GM12878 (cell line): ENCODE measurements around the gene KRT80. TPM values are rescaled to one million over a fixed set of nuclear protein-coding genes. Genes with fewer than 3 reads are reported as not detected.

Experiments
- ATAC-seq: fragments of 200-7000 bp; cut with Tn5 transposase; 3 replicates; pipeline ENCODE4 v1.9.1; 2020; ENCODE audit warnings: mild to moderate bottlenecking, moderate library complexity
- BruUV-seq: library from RNA; stranded (reverse); fragments of 400-500 nt; replicated peaks from 2 replicates; lab custom pipeline; 2021; lab: Mats Ljungman, UMichigan
- CTCF ChIA-PET: fragments of 300-600 bp; sonication (Branson Sonifier 250); formaldehyde crosslinking; extraction: SDS; loops from one replicate; lab custom pipeline; 2021; ENCODE audit warnings: inconsistent platforms; lab: Yijun Ruan, JAX
- POLR2A ChIA-PET: fragments of 350-600 bp; formaldehyde crosslinking; extraction: SDS; loops from one replicate; lab custom pipeline; 2021; ENCODE audit warnings: inconsistent platforms; lab: Charles Lee
- RAD21 ChIA-PET: fragments of 300-600 bp; sonication (Branson Sonifier 250); formaldehyde crosslinking; loops from one replicate; lab custom pipeline; 2023; ENCODE audit warnings: antibody characterized with exemption; ENCODE audit not compliant: unreplicated experiment; lab: Charles Lee
- SMC1A ChIA-PET: fragments of 300-600 bp; sonication (Branson Sonifier 250); formaldehyde crosslinking; loops from one replicate; lab custom pipeline; 2023; ENCODE audit not compliant: unreplicated experiment, uncharacterized antibody; lab: Charles Lee
- DNase-seq: peaks from one replicate; pipeline ENCODE4 v3.0.0-alpha.2; 2011; ENCODE audit warnings: low read depth, low spot score
- FAIRE-seq: peaks from 3 replicates; lab custom pipeline; 2011; peaks lifted over from hg19 to GRCh38; lab: Jason Lieb, UNC
- H2AFZ ChIP-seq: 2 replicates; pipeline ENCODE4 v1.6.0; 2011; ENCODE audit warnings: low read depth, low read length, control low read depth; ENCODE audit not compliant: control insufficient read depth
- H3K27ac ChIP-seq: 2 replicates; pipeline ENCODE4 v1.5.1; 2011; ENCODE audit warnings: control low read depth; ENCODE audit not compliant: control insufficient read depth, insufficient read depth
- H3K27me3 ChIP-seq, 2 experiments: replicated peaks in 1 of 2; 2 replicates each; pipeline versions ENCODE4 v1.6.0 to v1.6.1; 2011; ENCODE audit warnings: low read length in 1 of 2; ENCODE audit not compliant: control insufficient read depth in 2 of 2, insufficient read depth in 2 of 2
- H3K36me3 ChIP-seq, 2 experiments: 2 replicates each; pipeline ENCODE4 v1.5.1; 2011; ENCODE audit warnings: low read length in 1 of 2; ENCODE audit not compliant: control insufficient read depth in 2 of 2, insufficient read depth in 2 of 2
- H3K4me1 ChIP-seq: 2 replicates; pipeline ENCODE4 v1.6.1; 2011; ENCODE audit warnings: mild to moderate bottlenecking, low read length, moderate library complexity, mixed read lengths; ENCODE audit not compliant: control insufficient read depth, insufficient read depth
- H3K4me2 ChIP-seq: 2 replicates; pipeline ENCODE4 v1.6.0; 2011; ENCODE audit warnings: control low read depth; ENCODE audit not compliant: control insufficient read depth, insufficient read depth
- H3K4me3 ChIP-seq: fragments of 200-600 bp; sonication (generic); 2 replicates; pipeline ENCODE4 v1.5.1; 2016
- H3K79me2 ChIP-seq: 2 replicates; pipeline ENCODE4 v1.6.0; 2011; ENCODE audit warnings: low read length; ENCODE audit not compliant: control insufficient read depth, insufficient read depth
- H3K9ac ChIP-seq: 2 replicates; pipeline ENCODE4 v1.8.0; 2011; ENCODE audit warnings: low read length, control low read depth, mixed read lengths; ENCODE audit not compliant: control insufficient read depth, insufficient read depth
- H3K9me3 ChIP-seq: replicated peaks from 3 replicates; pipeline ENCODE4 v1.5.1; 2011; ENCODE audit warnings: mild to moderate bottlenecking, low read length; ENCODE audit not compliant: control insufficient read depth, insufficient read depth
- H4K20me1 ChIP-seq: 2 replicates; pipeline ENCODE4 v1.6.0; 2011; ENCODE audit not compliant: control insufficient read depth, insufficient read depth
- BACH1 ChIP-seq: fragments of 450-650 bp; IDR thresholded peaks from 2 replicates; pipeline ENCODE4 v1.6.1; 2017; ENCODE audit warnings: mild to moderate bottlenecking, borderline replicate concordance
- DPF2 ChIP-seq: fragments of 450-650 bp; IDR thresholded peaks from 2 replicates; pipeline ENCODE4 v1.6.1; 2017; ENCODE audit warnings: mild to moderate bottlenecking
- WGBS: methylation state at CpG from one replicate; pipeline ENCODE4 v1.1.6; 2016; ENCODE audit warnings: low lambda C conversion rate; ENCODE audit not compliant: insufficient replicate concordance, insufficient coverage; ENCODE audit errors: missing lambda C conversion rate; 5-methylcytosine and 5-hydroxymethylcytosine counted together
- in situ Hi-C: fragments of 300-500 bp; cut with MboI; formaldehyde crosslinking; loops from 9 replicates; pipeline ENCODE4 v1.14.3; 2018; ENCODE audit warnings: mixed read lengths
- intact Hi-C: fragments of 100-400 bp; cut with micrococcal nuclease; formaldehyde crosslinking; loops from one replicate; pipeline ENCODE4 v1.14.2; 2022; ENCODE audit not compliant: unreplicated experiment
- polyA plus RNA-seq, 11 experiments: library from polyadenylated mRNA; depleted of rRNA in 4 of 11; unstranded in 6 of 11; stranded (reverse) in 5 of 11; fragments of >200 nt; fragmentation: Nextera tagmentation in 4 of 11; fragmentation: Illumina TruSeq in 1 of 11; extraction: Ambion mirVana in 4 of 11; extraction: Trizol in 1 of 11; gene quantifications; 1 replicate in 1 of 11; 2 replicates in 10 of 11; pipeline versions ENCODE4 v1.2.1 to v1.2.3, GENCODE V29; 2011 to 2016; ENCODE audit warnings: inconsistent platforms in 2 of 11, missing spikeins in 2 of 11, low read depth in 1 of 11
- total RNA-seq, 4 experiments: library from RNA; depleted of rRNA in 3 of 4; stranded (reverse); fragments of >200 nt in 3 of 4; fragmentation: Illumina TruSeq in 1 of 4; extraction: Trizol in 1 of 4; gene quantifications; 2 replicates each; pipeline versions ENCODE4 v1.2.1 to v1.2.3, GENCODE V29; 2013 to 2021
- TF ChIP-seq, protein P1 (sequence below): fragments of 450-650 bp; IDR thresholded peaks from 2 replicates; pipeline ENCODE4 v1.6.1; 2017; ENCODE audit warnings: mild to moderate bottlenecking, moderate library complexity

Gene KRT80
- total and polyA plus RNA-seq, 10 of the 15 experiments (the other 5 are each of a cell fraction or from before 2014, with no cell fraction given): 0.01 TPM; not detected in 9

DNA sequence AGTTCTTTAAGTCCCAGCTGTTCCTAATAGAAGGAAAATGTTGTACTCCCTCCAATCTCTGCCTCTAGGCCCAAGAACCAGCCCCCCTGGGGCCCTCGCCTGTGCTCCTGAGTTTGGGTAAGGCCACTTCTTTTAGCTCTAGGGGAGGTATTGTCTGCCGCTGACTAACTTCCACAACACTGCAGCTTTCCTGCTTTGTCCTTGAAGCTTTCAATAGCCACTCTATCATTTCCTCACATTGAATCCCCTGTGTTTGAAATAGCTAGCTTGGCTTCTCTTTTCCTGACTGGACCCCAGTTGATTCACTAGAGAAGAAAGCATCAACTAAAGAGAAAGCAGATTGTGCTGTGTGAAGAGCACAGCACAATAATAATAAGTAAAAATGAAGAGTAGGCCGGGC, 28.8 kb downstream of the KRT80 start:
- FAIRE-seq (no peak), ATAC-seq (no peak)
- H3K4me1 ChIP-seq: peaks cover under 1% of the 10 kb centered on the region
- H3K27me3 ChIP-seq: no peaks in the 10 kb centered on the region
- RAD21 ChIA-PET: interaction anchor here (0.8 kb wide), 1 partner anchor 82 kb away, joined by 3 read pairs; no protein-coding TSS in a partner anchor
- no TSS peak for BruUV-seq
- H3K4me2 ChIP-seq: no peak overlapping the region
- TF ChIP-seq DPF2: no peak
- TF ChIP-seq, protein P1, sequence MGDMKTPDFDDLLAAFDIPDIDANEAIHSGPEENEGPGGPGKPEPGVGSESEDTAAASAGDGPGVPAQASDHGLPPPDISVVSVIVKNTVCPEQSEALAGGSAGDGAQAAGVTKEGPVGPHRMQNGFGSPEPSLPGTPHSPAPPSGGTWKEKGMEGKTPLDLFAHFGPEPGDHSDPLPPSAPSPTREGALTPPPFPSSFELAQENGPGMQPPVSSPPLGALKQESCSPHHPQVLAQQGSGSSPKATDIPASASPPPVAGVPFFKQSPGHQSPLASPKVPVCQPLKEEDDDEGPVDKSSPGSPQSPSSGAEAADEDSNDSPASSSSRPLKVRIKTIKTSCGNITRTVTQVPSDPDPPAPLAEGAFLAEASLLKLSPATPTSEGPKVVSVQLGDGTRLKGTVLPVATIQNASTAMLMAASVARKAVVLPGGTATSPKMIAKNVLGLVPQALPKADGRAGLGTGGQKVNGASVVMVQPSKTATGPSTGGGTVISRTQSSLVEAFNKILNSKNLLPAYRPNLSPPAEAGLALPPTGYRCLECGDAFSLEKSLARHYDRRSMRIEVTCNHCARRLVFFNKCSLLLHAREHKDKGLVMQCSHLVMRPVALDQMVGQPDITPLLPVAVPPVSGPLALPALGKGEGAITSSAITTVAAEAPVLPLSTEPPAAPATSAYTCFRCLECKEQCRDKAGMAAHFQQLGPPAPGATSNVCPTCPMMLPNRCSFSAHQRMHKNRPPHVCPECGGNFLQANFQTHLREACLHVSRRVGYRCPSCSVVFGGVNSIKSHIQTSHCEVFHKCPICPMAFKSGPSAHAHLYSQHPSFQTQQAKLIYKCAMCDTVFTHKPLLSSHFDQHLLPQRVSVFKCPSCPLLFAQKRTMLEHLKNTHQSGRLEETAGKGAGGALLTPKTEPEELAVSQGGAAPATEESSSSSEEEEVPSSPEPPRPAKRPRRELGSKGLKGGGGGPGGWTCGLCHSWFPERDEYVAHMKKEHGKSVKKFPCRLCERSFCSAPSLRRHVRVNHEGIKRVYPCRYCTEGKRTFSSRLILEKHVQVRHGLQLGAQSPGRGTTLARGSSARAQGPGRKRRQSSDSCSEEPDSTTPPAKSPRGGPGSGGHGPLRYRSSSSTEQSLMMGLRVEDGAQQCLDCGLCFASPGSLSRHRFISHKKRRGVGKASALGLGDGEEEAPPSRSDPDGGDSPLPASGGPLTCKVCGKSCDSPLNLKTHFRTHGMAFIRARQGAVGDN: no peak
- no peak for TF ChIP-seq BACH1
- TF ChIP-seq, all 136 proteins: peak for 0
- SMC1A ChIA-PET: no interaction called here
- DNase-seq: no peak
- Histone ChIP-seq H3K9ac (no peak overlapping the region), H3K9me3 (no peaks in the 10 kb centered on the region), H3K79me2 (no peaks in the 10 kb centered on the region), H3K36me3 (no peaks in the 10 kb centered on the region), H3K27ac (no peak overlapping the region), H4K20me1 (no peaks in the 10 kb centered on the region), H2AFZ (no peak overlapping the region), H3K4me3 (no peak overlapping the region)
- CTCF ChIA-PET: interaction anchor here (0.6 to 1.5 kb wide), 3 partner anchors 59 to 291 kb away, joined by 3 to 5 read pairs (median 4); no protein-coding TSS in a partner anchor
- POLR2A ChIA-PET: no interaction called here
- intact Hi-C loops: no loop called here
- in situ Hi-C loops: no loop called here
- WGBS: 46% methylated on average over 3 of the region's 3 CpGs
